ENCODE results near the gene KHDC4. TPM values are rescaled to one million over a fixed set of nuclear protein-coding genes. Genes with fewer than 3 reads are reported as not detected.

KHDC4 gene
- total and polyA plus RNA-seq, 2 donors (not counting 3 experiments of a cell fraction or from before 2014, with no cell fraction given): 47.9 to 54.1 TPM

DNA sequence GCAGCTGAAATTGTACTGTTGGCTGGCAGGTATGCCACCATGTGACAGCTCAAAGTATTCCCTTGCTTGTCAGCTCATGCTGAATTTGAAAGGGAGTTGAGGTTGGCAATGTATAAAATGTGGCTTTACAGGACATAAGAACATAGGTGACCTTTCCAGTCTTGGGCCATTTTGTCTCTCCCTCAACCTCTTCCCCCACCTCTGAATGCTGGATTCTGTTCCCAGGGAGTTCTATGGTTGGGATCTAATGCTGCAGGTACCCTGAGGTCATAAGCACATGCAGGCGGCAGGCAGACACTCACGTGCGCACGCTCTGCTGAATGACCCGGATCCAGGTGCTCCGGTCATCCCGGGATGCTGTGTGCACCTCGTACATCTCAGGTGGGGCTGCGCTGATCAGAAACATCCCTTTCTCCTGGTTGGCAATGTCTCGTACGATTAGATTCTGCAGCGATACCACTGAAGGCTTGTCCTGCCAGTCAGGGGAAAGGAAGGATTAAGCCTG lies 23.2 kb upstream of the KHDC4 start:
- POLR2A ChIA-PET: no interaction called here

More for the DNA sequence above, 23.2 kb upstream of the KHDC4 start:
- dilution Hi-C loops (cut with MboI; ENCODE audit: extremely low pct_ligation_motif_present, low sequenced_read_pairs): no loop called here
- no peaks in the 10 kb centered on the region for H3K9me1 ChIP-seq (replicated peaks; ENCODE audit: control insufficient read depth, extremely low read depth, insufficient read depth, low read length)
- BruUV-seq (replicated peaks): no TSS peak
- no peak overlapping the region for H3K4me3 ChIP-seq (replicated peaks in 1 of 3; ENCODE audit: insufficient read depth in 1 of 3, low read depth in 1 of 3, low read length in 3 of 3)
- no peaks in the 10 kb centered on the region for H3K27me3 ChIP-seq (ENCODE audit: control insufficient read depth in 2 of 2, insufficient read depth in 2 of 2, low read length in 2 of 2)
- no peak overlapping the region for H3K9ac ChIP-seq (replicated peaks; ENCODE audit: extremely low read depth, insufficient read depth, low read length)
- no peak overlapping the region for H2AFZ ChIP-seq (ENCODE audit: low read depth, low read length)
- no peak overlapping the region for H3K27ac ChIP-seq (ENCODE audit: insufficient read depth, low read depth, low read length)
- TF ChIP-seq, protein P1, sequence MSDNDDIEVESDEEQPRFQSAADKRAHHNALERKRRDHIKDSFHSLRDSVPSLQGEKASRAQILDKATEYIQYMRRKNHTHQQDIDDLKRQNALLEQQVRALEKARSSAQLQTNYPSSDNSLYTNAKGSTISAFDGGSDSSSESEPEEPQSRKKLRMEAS (IDR thresholded peaks at IDR 0.05; ENCODE audit: insufficient read depth, insufficient read length): no peak
- no peak for TF ChIP-seq POLR2AphosphoS5 (IDR thresholded peaks at IDR 0.05; ENCODE audit: insufficient read depth, low read depth, low read length)
- TF ChIP-seq POLR2A (IDR thresholded peaks at IDR 0.05; ENCODE audit: low read depth, low read length): no peak
- TF ChIP-seq JUN (IDR thresholded peaks at IDR 0.05; ENCODE audit: borderline replicate concordance, insufficient read depth, insufficient read length, low read depth): no peak
- no peak for TF ChIP-seq FOS (IDR thresholded peaks at IDR 0.05; ENCODE audit: borderline replicate concordance, insufficient read depth, low read length)
- TF ChIP-seq, protein P2, sequence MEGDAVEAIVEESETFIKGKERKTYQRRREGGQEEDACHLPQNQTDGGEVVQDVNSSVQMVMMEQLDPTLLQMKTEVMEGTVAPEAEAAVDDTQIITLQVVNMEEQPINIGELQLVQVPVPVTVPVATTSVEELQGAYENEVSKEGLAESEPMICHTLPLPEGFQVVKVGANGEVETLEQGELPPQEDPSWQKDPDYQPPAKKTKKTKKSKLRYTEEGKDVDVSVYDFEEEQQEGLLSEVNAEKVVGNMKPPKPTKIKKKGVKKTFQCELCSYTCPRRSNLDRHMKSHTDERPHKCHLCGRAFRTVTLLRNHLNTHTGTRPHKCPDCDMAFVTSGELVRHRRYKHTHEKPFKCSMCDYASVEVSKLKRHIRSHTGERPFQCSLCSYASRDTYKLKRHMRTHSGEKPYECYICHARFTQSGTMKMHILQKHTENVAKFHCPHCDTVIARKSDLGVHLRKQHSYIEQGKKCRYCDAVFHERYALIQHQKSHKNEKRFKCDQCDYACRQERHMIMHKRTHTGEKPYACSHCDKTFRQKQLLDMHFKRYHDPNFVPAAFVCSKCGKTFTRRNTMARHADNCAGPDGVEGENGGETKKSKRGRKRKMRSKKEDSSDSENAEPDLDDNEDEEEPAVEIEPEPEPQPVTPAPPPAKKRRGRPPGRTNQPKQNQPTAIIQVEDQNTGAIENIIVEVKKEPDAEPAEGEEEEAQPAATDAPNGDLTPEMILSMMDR (IDR thresholded peaks at IDR 0.05; ENCODE audit: extremely low read depth in 1 of 2, insufficient read depth in 1 of 2, low read depth in 1 of 2, low read length in 2 of 2): no peak
- TF ChIP-seq GATA2 (IDR thresholded peaks at IDR 0.05; ENCODE audit: insufficient read depth, insufficient read length, low read depth, low read length): no peak
- no peak for TF ChIP-seq MYC (IDR thresholded peaks at IDR 0.05; ENCODE audit: low read depth, low read length)
- TF ChIP-seq EZH2 (IDR thresholded peaks at IDR 0.05; ENCODE audit: borderline replicate concordance, low read depth, low read length, severe bottlenecking): no peak
- H3K36me3 ChIP-seq (ENCODE audit: control insufficient read depth in 2 of 2, extremely low read depth in 1 of 2, insufficient read depth in 2 of 2, low read length in 2 of 2): peaks cover 44 to 52% of the 10 kb centered on the region in 2 experiments
- intact Hi-C loops (cut with micrococcal nuclease): no loop called here
- DNase-seq (ENCODE audit: low read depth, low spot score) (no peak), FAIRE-seq (no peak)
- no peaks in the 10 kb centered on the region for H4K20me1 ChIP-seq (replicated peaks; ENCODE audit: control insufficient read depth, extremely low read depth, insufficient read depth, low read length)
- no peak overlapping the region for H3K4me2 ChIP-seq (ENCODE audit: insufficient read depth, low read length)
- H3K79me2 ChIP-seq (ENCODE audit: control insufficient read depth, insufficient read depth, low read length): peaks cover 19% of the 10 kb centered on the region
- peaks cover 10% of the 10 kb centered on the region for H3K4me1 ChIP-seq (ENCODE audit: control insufficient read depth, extremely low read depth, insufficient read depth, low read length)
- CTCF ChIA-PET: interaction anchor here (0.8 to 1.4 kb wide), 4 partner anchors 21 to 32 kb away, joined by 3 to 9 read pairs (median 4); partner anchors contain the start of gene ARHGEF2
- H3K9me3 ChIP-seq (replicated peaks; ENCODE audit: control insufficient read depth, insufficient read depth, low read length): no peaks in the 10 kb centered on the region

Measured in endothelial cell of umbilical vein (primary cell).